T47D (cell line): ENCODE data around the gene NR2F6.

ENCODE experiments used
- DNase-seq, 2 experiments: peaks; one replicate each; pipeline versions ENCODE4 v3.0.0 to v3.0.0-alpha.2; 2011 to 2012; ENCODE audit warnings: low read depth in 1 of 2, low spot score in 1 of 2
- JUND ChIP-seq: IDR thresholded peaks from 2 replicates; pipeline ENCODE4 v1.6.1; 2012; ENCODE audit warnings: low read depth
- in situ Hi-C: cut with HindIII; loops from 2 replicates; pipeline ENCODE4 v1.10.0; 2016; ENCODE audit warnings: low sequenced_read_pairs, low pct_unique_long_range_greater_than_20kb

NR2F6 gene

GRCh38 chr19:17226002-17226933 is 19.5 kb downstream of the NR2F6 start, which contains the start of gene OCEL1:
TSS of gene OCEL1 (plus strand) at chr19:17226226. CDS start at chr19:17226248, 22 bp downstream.
- in situ Hi-C loops: no loop called here
- TF ChIP-seq JUND: no peak
- DNase-seq: peak; percentile 81 to 98

- DNase-seq: no peak
- no peak for TF ChIP-seq JUND
- in situ Hi-C loops: no loop called here
These were observed 20.7 kb downstream of the NR2F6 start for GRCh38 chr19:17225053-17225452.

- TF ChIP-seq JUND: no peak
- no peak for DNase-seq
- in situ Hi-C loops: no loop called here
These were observed 25.4 kb downstream of the NR2F6 start for GRCh38 chr19:17220207-17220758.

- no peak for DNase-seq
- in situ Hi-C loops: no loop called here
- no peak for TF ChIP-seq JUND
These were observed 26.4 kb downstream of the NR2F6 start for GRCh38 chr19:17219286-17219685.

- in situ Hi-C loops: no loop called here
- no peak for DNase-seq
- TF ChIP-seq JUND: no peak
These were observed 29.6 kb downstream of the NR2F6 start for GRCh38 chr19:17216058-17216670.

- in situ Hi-C loops: no loop called here
- no peak for TF ChIP-seq JUND
- peak; percentile 81 to 92 for DNase-seq
These were observed 30.4 kb downstream of the NR2F6 start, which contains the start of gene USE1 for GRCh38 chr19:17215127-17215971. TSS of gene USE1 (plus strand) at chr19:17215357. CDS start at chr19:17215406, 49 bp downstream.

GRCh38 chr19:17214508-17215126 is 31.1 kb downstream of the NR2F6 start:
- TF ChIP-seq JUND: no peak
- DNase-seq: no peak
- in situ Hi-C loops: no loop called here

- in situ Hi-C loops: no loop called here
- no peak for DNase-seq
- no peak for TF ChIP-seq JUND
These were observed 32.4 kb downstream of the NR2F6 start for GRCh38 chr19:17213334-17213733.

GRCh38 chr19:17211547-17212446 is 33.9 kb downstream of the NR2F6 start:
- TF ChIP-seq JUND: no peak
- DNase-seq: no peak
- in situ Hi-C loops: no loop called here

GRCh38 chr19:17210296-17210695 is 35.4 kb downstream of the NR2F6 start:
- TF ChIP-seq JUND: no peak
- DNase-seq: no peak
- in situ Hi-C loops: no loop called here
